NCI-H128 (cell line): ENCODE data around the gene TMEM161A.
"Not testable (repeated sequence)": the region's sequence is repeated elsewhere in the genome, so short reads cannot be mapped to it uniquely, and the experiment has no call there.

ENCODE experiments used
- DNase-seq: peaks from one replicate; lab custom pipeline; 2025; ENCODE audit not compliant: unreplicated experiment; lab: John Stamatoyannopoulos, UW

Gene TMEM161A

GRCh38 chr19:19122902-19123301 lies 15.4 kb downstream of the TMEM161A start:
- no peak for DNase-seq

- DNase-seq = no peak
These were observed 16.9 kb downstream of the TMEM161A start for GRCh38 chr19:19121371-19121770.

GRCh38 chr19:19120308-19121231 lies 17.7 kb downstream of the TMEM161A start:
- no peak for DNase-seq

- no peak for DNase-seq
These were observed 18.7 kb downstream of the TMEM161A start for GRCh38 chr19:19119325-19120237.

GRCh38 chr19:19115954-19116353 lies 22.3 kb downstream of the TMEM161A start:
- DNase-seq = no peak

- no peak for DNase-seq
These were observed 25.1 kb downstream of the TMEM161A start for GRCh38 chr19:19113040-19113626.

GRCh38 chr19:19111967-19112580 lies 26.2 kb downstream of the TMEM161A start:
- no peak for DNase-seq

- DNase-seq = no peak
These were observed 27.0 kb downstream of the TMEM161A start for GRCh38 chr19:19111136-19111835.

GRCh38 chr19:19110410-19111135 lies 27.7 kb downstream of the TMEM161A start:
- no peak for DNase-seq

- DNase-seq = no peak
These were observed 28.7 kb downstream of the TMEM161A start for GRCh38 chr19:19109601-19110000.

- no peak for DNase-seq
These were observed 30.6 kb downstream of the TMEM161A start for GRCh38 chr19:19107654-19108053.

GRCh38 chr19:19106938-19107337 lies 31.3 kb downstream of the TMEM161A start:
- DNase-seq = not testable (repeated sequence)

GRCh38 chr19:19106056-19106551 lies 32.2 kb downstream of the TMEM161A start:
- DNase-seq = no peak

GRCh38 chr19:19105365-19106055 lies 32.8 kb downstream of the TMEM161A start:
- no peak for DNase-seq

GRCh38 chr19:19103167-19103566 lies 35.1 kb downstream of the TMEM161A start:
- no peak for DNase-seq

GRCh38 chr19:19102566-19102965 lies 35.7 kb downstream of the TMEM161A start:
- not testable (repeated sequence) for DNase-seq

- DNase-seq = no peak
These were observed 36.7 kb downstream of the TMEM161A start for GRCh38 chr19:19101540-19101939.

- no peak for DNase-seq
These were observed 39.3 kb downstream of the TMEM161A start for GRCh38 chr19:19098703-19099632.
